ENCODE data around the gene MDFIC.

- no peak for TF ChIP-seq CTCF (IDR thresholded peaks at IDR 0.05 in 8 of 11, conservative IDR thresholded peaks at IDR 0.05 in 3 of 11)
- no peak for TF ChIP-seq POLR2AphosphoS5 (IDR thresholded peaks at IDR 0.05)
These were observed 44.3 kb downstream of the MDFIC start for GRCh38 chr7:114966156-114966555.
